NCI-H1436 (cell line): Measurements from ENCODE around the gene PYROXD2.
"Not testable (repeated sequence)": the region's sequence is repeated elsewhere in the genome, so short reads cannot be mapped to it uniquely, and the experiment has no call there.

ENCODE experiments used
- DNase-seq: peaks from one replicate; lab custom pipeline; 2025; lab: John Stamatoyannopoulos, UW

PYROXD2 gene

GRCh38 chr10:98390406-98390805 is 24.6 kb downstream of the PYROXD2 start:
- DNase-seq = no peak

- DNase-seq = no peak
Observed at GRCh38 chr10:98389398-98389797, 25.6 kb downstream of the PYROXD2 start.

- no peak for DNase-seq
Observed at GRCh38 chr10:98388101-98388655, 26.8 kb downstream of the PYROXD2 start.

GRCh38 chr10:98384531-98385133 is 30.4 kb downstream of the PYROXD2 start:
- no peak for DNase-seq

GRCh38 chr10:98383869-98384268 is 31.1 kb downstream of the PYROXD2 start:
- DNase-seq = no peak

GRCh38 chr10:98383134-98383667 is 31.8 kb downstream of the PYROXD2 start:
- DNase-seq = not testable (repeated sequence)

- DNase-seq = no peak
Observed at GRCh38 chr10:98382691-98383101, 32.3 kb downstream of the PYROXD2 start.

GRCh38 chr10:98380493-98381339 is 34.3 kb downstream of the PYROXD2 start:
- no peak for DNase-seq

- DNase-seq = no peak
Observed at GRCh38 chr10:98378722-98379121, 36.3 kb downstream of the PYROXD2 start.

- DNase-seq = no peak
Observed at GRCh38 chr10:98377536-98377935, 37.4 kb downstream of the PYROXD2 start.

- no peak for DNase-seq
Observed at GRCh38 chr10:98377001-98377400, 38.0 kb downstream of the PYROXD2 start.

GRCh38 chr10:98376485-98376884 is 38.5 kb downstream of the PYROXD2 start:
- DNase-seq = peak; percentile 6

GRCh38 chr10:98374217-98374985 is 40.6 kb downstream of the PYROXD2 start:
- no peak for DNase-seq

GRCh38 chr10:98373260-98374040 is 41.5 kb downstream of the PYROXD2 start:
- no peak for DNase-seq

GRCh38 chr10:98370831-98371820 is 43.9 kb downstream of the PYROXD2 start:
- DNase-seq = no peak

GRCh38 chr10:98369801-98370200 is 45.2 kb downstream of the PYROXD2 start:
- no peak for DNase-seq

- no peak for DNase-seq
Observed at GRCh38 chr10:98368644-98369043, 46.3 kb downstream of the PYROXD2 start.

GRCh38 chr10:98367604-98368451 is 47.2 kb downstream of the PYROXD2 start:
- DNase-seq = no peak

- DNase-seq = no peak
Observed at GRCh38 chr10:98366062-98366530, 48.9 kb downstream of the PYROXD2 start.
